Measurements from ENCODE around the gene PAPPA.

PAPPA gene

DNA sequence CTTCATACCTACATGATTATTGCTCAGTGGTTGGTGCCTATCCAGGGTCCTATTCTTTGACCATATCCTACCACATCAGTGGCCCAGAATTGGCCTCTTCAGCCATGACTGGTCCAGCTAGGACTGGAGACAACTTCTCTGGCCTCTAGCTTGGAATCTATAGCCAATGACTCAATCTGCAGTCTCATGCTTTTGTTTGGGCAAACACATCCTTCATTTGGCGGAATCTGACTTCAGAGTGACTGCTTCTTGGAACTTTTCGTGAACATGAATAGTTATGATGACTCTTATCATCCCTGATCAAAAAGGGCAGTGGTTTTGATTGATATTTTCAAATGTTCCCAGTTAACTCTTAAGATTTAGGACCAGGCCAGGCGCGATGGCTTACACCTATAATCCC, 134.1 kb downstream of the PAPPA start:
- H3K4me1 ChIP-seq (ENCODE audit: insufficient read depth, low read length, poor library complexity, severe bottlenecking) = no peaks in the 10 kb centered on the region
- no peaks in the 10 kb centered on the region for H3K36me3 ChIP-seq (ENCODE audit: insufficient read depth, low read length)
- no peak overlapping the region for H3K4me3 ChIP-seq (ENCODE audit: low read length, poor library complexity, severe bottlenecking)
- no peak overlapping the region for H3K4me2 ChIP-seq (ENCODE audit: low read depth, low read length, poor library complexity, severe bottlenecking)
- peaks cover 3% of the 10 kb centered on the region; the same call in 1 of the 2 replicates for H3K9me3 ChIP-seq (ENCODE audit: insufficient read depth, low read depth, low read length)
- no peaks in the 10 kb centered on the region for H3K27me3 ChIP-seq (ENCODE audit: insufficient read depth, low read length, poor library complexity, severe bottlenecking)
- TF ChIP-seq, protein P1, sequence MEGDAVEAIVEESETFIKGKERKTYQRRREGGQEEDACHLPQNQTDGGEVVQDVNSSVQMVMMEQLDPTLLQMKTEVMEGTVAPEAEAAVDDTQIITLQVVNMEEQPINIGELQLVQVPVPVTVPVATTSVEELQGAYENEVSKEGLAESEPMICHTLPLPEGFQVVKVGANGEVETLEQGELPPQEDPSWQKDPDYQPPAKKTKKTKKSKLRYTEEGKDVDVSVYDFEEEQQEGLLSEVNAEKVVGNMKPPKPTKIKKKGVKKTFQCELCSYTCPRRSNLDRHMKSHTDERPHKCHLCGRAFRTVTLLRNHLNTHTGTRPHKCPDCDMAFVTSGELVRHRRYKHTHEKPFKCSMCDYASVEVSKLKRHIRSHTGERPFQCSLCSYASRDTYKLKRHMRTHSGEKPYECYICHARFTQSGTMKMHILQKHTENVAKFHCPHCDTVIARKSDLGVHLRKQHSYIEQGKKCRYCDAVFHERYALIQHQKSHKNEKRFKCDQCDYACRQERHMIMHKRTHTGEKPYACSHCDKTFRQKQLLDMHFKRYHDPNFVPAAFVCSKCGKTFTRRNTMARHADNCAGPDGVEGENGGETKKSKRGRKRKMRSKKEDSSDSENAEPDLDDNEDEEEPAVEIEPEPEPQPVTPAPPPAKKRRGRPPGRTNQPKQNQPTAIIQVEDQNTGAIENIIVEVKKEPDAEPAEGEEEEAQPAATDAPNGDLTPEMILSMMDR (conservative IDR thresholded peaks at IDR 0.05; ENCODE audit: low read length) = no peak
- no peak for TF ChIP-seq EZH2phosphoT487 (IDR thresholded peaks at IDR 0.05; ENCODE audit: borderline replicate concordance)
- no peaks in the 10 kb centered on the region for H3F3A ChIP-seq (ENCODE audit: low read depth)
- no peak overlapping the region for H2AFZ ChIP-seq (ENCODE audit: low read length)
- H3K9me2 ChIP-seq (replicated peaks; ENCODE audit: low read depth, low read length) = no peaks in the 10 kb centered on the region
- no peaks in the 10 kb centered on the region for H4K20me1 ChIP-seq (ENCODE audit: insufficient read depth, low read length, poor library complexity, severe bottlenecking)
- no peaks in the 10 kb centered on the region for H3K79me2 ChIP-seq (ENCODE audit: insufficient read depth, low read length)
- no peak overlapping the region for H3K9ac ChIP-seq (ENCODE audit: low read depth, low read length, poor library complexity, severe bottlenecking)

DNA sequence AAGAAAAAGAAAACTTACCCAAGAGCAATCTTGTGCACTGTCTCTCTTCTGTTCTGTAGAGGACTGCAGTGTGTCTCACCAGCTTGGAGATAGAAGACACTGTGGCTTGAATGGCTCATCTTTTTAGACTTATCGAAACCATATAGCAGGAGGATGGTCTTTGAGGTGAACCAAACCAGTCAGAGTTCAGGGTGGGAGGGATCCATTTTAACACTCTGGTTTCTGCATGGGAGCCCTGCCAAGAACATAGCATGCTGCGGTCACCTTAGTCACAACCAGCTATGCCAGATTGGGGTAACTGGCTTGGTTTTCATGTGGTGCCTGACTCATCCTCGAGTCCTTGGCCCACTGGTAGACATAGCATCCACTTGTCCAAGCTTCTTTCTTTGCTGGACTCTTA, 135.1 kb downstream of the PAPPA start:
- TF ChIP-seq, protein P1 (conservative IDR thresholded peaks at IDR 0.05; ENCODE audit: low read length) = no peak
- no peak for TF ChIP-seq EZH2phosphoT487 (IDR thresholded peaks at IDR 0.05; ENCODE audit: borderline replicate concordance)
- Histone ChIP-seq H3F3A (ENCODE audit: low read depth) (no peaks in the 10 kb centered on the region), H4K20me1 (ENCODE audit: insufficient read depth, low read length, poor library complexity, severe bottlenecking) (no peaks in the 10 kb centered on the region), H3K4me1 (ENCODE audit: insufficient read depth, low read length, poor library complexity, severe bottlenecking) (no peaks in the 10 kb centered on the region), H3K9me2 (replicated peaks; ENCODE audit: low read depth, low read length) (no peaks in the 10 kb centered on the region), H3K4me2 (ENCODE audit: low read depth, low read length, poor library complexity, severe bottlenecking) (no peak overlapping the region), H3K79me2 (ENCODE audit: insufficient read depth, low read length) (no peaks in the 10 kb centered on the region), H3K4me3 (ENCODE audit: low read length, poor library complexity, severe bottlenecking) (no peak overlapping the region), H3K9ac (ENCODE audit: low read depth, low read length, poor library complexity, severe bottlenecking) (no peak overlapping the region), H3K9me3 (ENCODE audit: insufficient read depth, low read depth, low read length) (peaks cover 3% of the 10 kb centered on the region; the same call in 1 of the 2 replicates), H3K27me3 (ENCODE audit: insufficient read depth, low read length, poor library complexity, severe bottlenecking) (no peaks in the 10 kb centered on the region), H2AFZ (ENCODE audit: low read length) (no peak overlapping the region), H3K36me3 (ENCODE audit: insufficient read depth, low read length) (no peaks in the 10 kb centered on the region)

DNA sequence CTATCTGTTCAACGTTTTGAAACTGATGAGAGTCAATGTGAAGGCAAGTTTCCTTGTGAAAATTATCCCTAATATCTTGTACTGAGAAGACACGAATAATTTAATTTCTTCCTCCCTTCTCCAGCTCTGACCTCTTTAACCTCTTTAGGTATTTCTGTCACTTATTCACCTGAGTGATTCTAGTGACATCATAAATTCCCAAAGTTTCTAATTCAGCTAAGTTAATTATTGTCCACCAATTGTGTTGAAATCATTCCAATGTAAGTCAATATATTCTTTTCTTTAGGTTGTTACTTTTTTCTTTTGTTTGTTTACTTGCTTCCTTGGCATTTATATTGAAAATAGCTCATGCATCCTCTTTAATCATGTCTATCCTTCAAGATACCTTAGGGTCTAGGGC, 143.8 kb downstream of the PAPPA start:
- no peaks in the 10 kb centered on the region for H3F3A ChIP-seq (ENCODE audit: low read depth)
- H3K4me2 ChIP-seq (ENCODE audit: low read depth, low read length, poor library complexity, severe bottlenecking) = no peak overlapping the region
- 0 out of 2 replicates have a peak, but pooled peaks cover 3% of the 10 kb centered on the region for H3K9me3 ChIP-seq (ENCODE audit: insufficient read depth, low read depth, low read length)
- H3K79me2 ChIP-seq (ENCODE audit: insufficient read depth, low read length) = no peaks in the 10 kb centered on the region
- no peaks in the 10 kb centered on the region for H3K36me3 ChIP-seq (ENCODE audit: insufficient read depth, low read length)
- no peak overlapping the region for H2AFZ ChIP-seq (ENCODE audit: low read length)
- no peaks in the 10 kb centered on the region for H4K20me1 ChIP-seq (ENCODE audit: insufficient read depth, low read length, poor library complexity, severe bottlenecking)
- H3K27me3 ChIP-seq (ENCODE audit: insufficient read depth, low read length, poor library complexity, severe bottlenecking) = no peaks in the 10 kb centered on the region
- TF ChIP-seq, protein P1 (conservative IDR thresholded peaks at IDR 0.05; ENCODE audit: low read length) = no peak
- no peak for TF ChIP-seq EZH2phosphoT487 (IDR thresholded peaks at IDR 0.05; ENCODE audit: borderline replicate concordance)
- no peak overlapping the region for H3K4me3 ChIP-seq (ENCODE audit: low read length, poor library complexity, severe bottlenecking)
- no peaks in the 10 kb centered on the region for H3K9me2 ChIP-seq (replicated peaks; ENCODE audit: low read depth, low read length)
- no peaks in the 10 kb centered on the region for H3K4me1 ChIP-seq (ENCODE audit: insufficient read depth, low read length, poor library complexity, severe bottlenecking)
- H3K9ac ChIP-seq (ENCODE audit: low read depth, low read length, poor library complexity, severe bottlenecking) = no peak overlapping the region
